Middle frontal gyrus (tissue), 1 donor: ENCODE data around the gene GLP2R.

Experiments
- DNase-seq: peaks from one replicate; pipeline ENCODE4 v3.0.0-alpha.2; 2015; ENCODE audit warnings: low spot score; ENCODE audit errors: extremely low spot score

GLP2R gene

DNA sequence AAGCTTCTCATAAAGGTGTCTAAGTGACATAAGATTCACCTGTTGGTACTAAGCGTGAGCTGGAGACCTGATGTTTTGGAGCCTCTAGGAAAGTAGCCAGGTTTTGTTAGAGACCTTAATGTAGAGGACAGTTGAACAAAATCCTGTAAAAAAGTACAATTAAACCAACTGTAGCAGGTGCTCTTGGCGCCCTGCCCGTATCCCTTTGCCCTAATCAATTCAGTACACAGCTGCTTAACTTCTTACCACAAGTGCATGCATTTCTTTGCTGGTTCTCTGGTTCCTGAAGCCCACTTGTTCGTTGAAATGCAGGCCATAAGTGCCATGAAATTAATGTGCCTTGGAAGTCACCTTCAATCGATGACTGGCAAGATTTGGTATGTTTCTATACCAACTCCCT, 24.4 kb downstream of the GLP2R start:
- no peak for DNase-seq

DNA sequence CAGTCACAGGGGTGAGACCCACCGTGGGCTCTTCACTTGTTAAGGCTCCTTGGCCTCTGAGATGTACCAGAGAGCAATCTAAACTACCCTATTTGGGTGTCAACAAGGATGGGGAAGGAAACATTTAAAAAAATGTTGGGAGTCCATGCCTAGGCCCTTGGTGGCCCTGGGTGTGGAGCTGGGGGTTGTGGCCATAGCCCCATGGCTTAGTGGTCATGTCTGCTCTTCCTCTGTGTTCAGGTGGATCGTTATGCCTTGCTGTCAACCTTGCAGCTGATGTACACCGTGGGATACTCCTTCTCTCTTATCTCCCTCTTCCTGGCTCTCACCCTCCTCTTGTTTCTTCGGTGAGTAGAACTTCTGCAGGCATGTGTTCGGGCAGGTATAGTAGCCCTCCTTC, 28.5 kb downstream of the GLP2R start:
- no peak for DNase-seq

DNA sequence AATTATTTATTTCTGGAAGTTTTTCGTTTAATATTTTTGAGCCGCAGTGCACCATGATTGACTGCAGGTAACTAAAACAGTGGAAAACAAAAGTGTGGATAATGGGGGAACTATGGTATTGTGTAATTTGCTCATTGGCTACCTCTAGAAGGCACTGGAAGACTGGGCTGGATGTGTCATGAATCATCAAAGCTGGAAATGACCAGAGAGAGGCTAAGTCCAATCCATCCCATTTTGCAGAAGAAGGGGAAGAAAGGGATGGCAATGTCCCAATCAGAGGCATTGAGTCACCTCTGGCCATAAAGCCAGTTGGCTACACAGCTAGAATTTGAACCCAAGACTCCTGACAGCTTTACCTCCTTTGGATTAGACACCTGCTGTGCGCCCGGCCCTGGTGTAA, 29.3 kb downstream of the GLP2R start:
- no peak for DNase-seq

DNA sequence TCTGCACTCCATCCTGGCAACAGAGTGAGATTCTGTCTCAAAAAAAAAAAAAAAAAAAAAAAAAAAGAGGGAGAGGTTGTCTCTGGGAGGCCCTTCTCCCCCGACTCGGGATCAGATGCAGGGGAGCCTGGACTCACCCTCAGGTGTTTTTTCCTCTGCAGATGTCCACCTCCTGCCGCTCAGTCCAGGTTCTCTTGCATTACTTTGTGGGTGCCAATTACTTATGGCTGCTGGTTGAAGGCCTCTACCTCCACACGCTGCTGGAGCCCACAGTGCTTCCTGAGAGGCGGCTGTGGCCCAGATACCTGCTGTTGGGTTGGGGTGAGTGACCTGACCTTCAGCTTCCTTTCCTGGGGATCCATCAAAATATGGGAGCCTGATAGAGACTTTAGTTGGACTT, 34.1 kb downstream of the GLP2R start:
- no peak for DNase-seq

DNA sequence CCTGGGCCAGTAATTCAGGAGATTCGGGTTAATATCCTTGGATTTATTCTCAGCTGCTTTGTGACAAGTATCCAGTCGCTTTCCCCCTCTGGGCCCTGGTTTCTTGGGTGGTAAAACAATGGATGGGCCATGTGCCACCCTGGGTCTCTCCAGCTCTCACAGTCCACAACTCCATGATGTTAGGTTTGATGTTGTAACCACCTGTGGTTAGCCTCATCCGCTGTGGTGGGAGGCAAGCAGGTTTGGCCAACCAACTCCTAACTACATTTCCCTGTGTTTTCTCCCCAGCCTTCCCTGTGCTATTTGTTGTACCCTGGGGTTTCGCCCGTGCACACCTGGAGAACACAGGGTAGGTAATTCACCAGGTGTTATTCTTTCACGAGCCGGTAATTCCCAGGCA, 35.1 kb downstream of the GLP2R start:
- no peak for DNase-seq

DNA sequence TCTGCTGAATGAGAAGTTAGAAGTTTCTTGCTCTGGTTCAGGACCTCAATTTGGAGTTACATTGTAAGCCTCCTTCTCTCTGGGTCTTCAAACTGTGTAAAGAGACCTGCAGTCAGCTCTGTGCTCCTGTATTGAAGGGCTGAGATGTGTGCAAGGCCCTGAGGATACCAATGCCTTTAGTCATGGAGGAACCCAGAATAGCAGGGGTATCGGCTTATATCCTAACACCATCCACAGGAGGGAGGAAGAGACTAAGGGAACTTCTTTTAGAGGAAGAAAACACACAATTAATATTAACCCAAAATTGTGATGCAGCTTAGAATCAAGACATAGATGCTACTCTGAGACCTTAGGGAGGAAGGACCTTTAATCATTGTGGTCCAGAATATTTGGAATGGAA, 36.5 kb downstream of the GLP2R start:
- DNase-seq: no peak

DNA sequence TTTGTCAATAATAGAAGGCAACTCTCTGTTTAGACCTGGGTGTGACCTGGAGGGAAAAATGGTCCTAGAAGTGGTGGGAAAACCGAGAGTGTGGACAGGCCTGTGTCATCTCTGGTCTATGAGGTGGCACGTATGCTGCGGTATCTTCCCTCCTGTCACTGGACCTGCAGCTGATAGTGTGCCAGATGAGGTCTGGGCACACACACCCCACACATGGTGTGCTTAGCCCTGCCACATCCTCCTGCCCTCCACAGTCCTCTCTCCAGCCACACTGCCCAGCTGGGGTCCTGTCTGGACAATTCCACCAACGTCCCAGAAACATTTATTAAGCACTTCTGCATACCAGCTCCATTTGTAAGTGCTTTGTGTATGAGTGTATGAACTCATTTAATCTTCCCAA, 37.2 kb downstream of the GLP2R start:
- DNase-seq: no peak

DNA sequence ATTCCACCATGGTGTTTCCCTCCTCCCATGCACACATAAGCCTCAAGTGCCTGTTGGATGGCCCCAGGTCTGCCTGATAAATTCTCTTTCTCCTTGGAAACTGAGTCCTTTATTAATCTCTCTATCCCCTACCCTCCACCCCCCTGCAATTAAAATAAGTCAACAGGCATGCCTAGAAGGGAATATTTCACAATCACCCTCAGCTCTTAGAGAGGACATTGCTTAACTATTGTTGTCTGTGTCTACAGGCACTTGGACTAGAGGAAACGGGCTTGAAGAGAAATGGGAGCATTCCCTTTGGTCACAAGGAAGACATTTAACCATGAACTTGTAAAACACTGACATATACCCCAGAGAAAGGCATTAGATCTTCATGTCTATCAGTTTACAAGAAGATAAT, 39.9 kb downstream of the GLP2R start:
- DNase-seq: no peak

DNA sequence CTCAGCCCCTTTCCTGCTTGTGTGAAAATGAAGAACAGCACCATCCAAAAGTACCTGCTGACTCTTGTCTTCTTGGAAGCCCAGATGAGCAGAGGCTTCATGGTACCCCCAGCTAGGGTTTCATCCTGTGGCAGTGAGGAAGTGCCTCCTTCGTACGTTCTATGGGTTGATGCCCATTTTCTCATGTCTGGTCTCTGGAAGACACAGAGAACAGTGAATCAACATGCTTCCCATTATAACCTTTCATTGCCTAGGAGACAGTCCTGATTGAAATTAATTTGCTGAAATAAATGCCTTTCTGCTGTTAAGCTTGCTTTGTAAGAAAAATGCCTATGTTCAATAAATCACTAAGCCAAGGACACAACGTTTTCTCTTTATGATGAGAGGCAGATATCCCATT, 42.8 kb downstream of the GLP2R start:
- no peak for DNase-seq

DNA sequence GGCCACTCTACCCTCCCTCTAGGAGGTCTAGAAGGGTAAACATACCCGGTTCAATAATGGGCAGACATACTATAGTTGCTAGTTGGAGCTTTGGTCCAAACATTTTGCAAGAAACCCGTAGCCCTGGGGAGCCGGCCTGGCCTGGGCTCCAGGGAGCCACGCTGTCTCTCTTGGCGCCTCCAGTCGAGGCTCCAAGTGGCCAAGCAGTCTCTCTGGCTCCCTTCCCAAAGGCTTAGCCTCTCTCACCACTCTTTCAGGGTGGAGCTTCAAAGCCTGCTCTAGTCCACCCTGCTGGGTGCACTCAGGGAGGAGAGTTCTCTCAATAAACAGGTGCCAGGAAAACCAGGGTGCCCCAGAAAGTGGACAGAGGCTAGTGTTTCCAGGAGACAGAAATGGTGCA, 47.1 kb downstream of the GLP2R start:
- DNase-seq: no peak

DNA sequence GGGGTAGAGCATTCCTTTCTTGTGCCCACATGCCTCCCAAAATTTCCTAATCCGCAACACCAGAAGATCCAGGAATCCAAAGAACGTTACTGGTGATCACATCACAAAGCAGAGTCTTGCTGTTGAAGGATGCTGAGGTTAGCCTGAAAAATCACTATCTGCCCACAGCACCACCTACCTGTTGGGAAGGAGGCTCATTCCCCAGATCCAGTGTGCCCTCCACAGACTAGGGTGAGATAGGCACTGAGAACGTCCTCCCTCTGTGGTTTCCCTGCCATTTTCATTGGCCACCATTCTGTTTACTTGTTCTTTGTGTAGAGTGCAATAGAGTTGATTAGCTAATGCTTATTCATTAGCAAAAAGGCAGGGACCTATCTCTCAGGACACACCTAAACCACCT, 49.0 kb downstream of the GLP2R start:
- no peak for DNase-seq

DNA sequence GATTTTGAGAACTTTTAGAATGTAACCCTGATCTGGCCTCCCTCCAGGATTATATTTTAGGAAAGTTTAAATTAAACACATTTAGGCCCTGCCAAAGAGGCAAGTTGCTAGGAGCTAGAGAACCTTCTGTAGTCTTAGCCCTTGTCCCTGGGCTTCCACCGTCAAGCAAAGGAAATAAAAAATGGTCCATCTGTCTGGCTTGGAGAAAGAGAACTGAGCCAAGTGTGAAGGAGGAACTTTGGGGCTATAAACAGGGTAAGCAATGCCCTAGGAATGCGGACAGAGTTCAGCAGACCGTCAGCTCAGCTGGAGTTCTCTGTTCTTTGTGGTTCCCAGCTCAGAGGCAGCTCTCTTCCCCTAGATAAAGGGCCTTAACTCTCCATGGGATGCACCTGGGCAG, 49.7 kb downstream of the GLP2R start:
- DNase-seq: peak; percentile 44

DNA sequence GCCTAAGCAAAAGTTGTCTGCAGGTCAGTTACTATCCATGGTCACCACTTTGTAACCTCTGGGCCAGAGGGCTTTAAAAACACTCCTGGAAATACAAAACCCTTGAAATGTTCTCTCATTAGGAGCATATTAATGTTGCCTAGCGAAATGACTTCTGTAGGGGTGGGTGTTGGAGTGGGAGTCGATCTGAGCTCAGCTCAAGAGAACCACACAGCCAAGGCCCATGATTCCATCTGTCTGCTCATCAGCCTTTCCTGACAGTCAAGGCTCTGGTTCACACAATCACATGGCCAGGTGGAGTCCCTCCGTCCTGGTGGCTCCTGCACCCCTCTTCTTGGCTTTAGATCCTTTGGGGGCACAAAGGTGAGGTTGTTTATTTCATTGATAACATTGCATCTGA, 52.6 kb downstream of the GLP2R start:
- no peak for DNase-seq

DNA sequence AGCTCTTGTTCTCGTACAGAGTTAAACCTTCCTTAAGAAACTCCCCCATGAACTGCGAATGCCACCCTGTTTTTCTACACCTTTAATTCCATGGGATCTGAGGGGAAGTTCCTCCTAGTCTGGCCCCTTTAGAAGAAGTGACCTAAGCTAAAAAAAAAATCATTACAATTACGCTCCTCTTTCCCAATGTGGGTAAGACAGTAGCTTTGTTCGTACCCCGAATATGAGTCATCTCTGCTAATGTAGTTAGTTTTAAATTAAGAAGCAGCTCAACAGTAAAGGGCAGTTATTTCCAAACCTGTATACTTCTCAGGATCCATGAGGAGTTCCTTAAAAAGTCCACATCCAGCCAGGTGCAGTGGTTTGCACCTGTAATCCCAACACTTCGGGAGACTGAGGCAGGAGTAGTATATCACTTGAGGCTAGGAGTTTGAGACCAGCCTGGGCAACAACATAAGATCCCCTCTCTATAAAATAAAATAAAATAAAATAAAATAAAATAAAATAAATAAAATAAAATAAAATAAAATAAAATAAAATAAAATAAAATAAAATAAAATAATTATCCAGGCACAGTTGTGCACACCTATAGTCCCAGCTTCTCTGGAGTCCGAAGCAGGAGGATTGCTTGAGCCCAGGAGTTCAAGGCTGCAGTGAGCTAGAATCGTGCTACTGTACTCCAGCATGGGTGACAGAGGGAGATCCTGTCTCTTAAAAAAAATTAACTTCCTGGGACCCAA, 53.2 kb downstream of the GLP2R start:
- DNase-seq: no peak

DNA sequence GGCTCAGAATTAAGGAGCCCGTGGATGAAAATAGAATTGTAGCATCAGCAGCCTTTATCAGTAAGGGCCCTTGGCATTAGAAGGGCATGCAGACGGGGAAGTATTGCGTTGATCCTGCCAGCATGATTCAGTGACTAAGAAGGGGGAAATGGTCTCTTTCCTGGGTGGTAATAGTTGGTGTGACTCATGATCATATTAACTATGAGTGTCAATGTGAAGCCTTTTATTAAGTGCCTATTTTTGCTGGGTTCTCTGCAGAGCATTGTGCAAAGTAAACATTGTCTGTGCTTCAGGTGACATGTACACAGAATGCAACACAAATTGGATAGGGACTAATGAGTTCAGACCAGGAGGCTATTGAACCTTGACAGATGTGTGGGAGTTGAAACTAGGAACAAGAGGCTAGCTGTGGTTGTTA, 54.9 kb downstream of the GLP2R start:
- DNase-seq: no peak

DNA sequence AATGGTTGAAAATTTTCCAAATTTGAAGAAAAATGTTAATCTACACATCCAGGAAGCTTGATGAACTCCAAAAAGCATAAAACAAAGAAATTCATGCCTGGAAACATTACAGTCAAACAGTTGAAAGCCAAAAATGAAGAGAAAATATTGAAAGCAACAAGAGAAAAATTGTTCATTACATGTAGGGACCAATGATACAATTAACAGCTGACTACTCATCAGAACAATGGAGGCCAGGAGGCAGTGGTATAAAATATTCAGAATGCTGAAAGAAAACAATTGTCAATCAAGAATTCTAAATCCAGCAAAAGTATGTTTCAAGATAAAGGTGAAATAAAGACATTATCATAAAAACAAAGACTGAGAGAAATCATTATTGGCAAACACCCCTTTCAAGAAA, 57.7 kb downstream of the GLP2R start:
- DNase-seq: no peak

DNA sequence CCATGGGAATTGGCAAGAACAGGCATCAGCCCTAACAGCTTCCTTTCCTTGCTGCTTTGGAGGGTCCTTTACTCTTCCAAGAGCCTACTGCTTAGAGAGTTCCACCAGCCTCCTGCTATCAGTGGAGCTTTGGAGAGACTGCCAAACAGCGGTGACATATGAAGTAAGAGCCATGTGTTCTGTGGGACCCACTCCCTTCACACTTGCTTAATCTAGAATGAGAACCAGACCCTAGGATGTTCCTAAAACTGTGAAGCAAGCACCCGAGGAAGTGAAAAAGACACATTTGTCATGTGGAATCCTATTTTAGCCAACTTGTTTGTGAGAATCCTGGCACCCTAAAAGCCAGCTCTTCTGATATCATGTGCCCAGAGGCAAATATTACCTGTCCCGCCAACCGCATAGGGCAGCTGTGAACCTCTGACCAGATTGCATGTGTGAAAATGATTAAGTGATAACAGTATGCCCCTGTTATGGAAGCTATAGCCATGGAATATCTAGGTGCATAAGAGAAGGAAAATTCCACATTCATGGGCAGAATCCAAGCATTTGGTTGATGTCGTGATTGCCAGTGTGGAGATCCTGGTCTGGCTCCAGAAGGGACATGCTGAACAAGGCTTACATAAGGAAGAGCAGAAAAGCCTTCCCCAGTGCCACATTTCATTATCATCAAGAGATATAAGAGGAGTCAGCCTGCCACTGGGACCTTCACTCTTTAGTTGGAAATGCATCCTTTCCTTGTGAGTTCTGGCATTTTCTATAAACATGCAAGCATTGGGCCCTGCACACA, 60.6 kb downstream of the GLP2R start:
- DNase-seq: peak; percentile 36

DNA sequence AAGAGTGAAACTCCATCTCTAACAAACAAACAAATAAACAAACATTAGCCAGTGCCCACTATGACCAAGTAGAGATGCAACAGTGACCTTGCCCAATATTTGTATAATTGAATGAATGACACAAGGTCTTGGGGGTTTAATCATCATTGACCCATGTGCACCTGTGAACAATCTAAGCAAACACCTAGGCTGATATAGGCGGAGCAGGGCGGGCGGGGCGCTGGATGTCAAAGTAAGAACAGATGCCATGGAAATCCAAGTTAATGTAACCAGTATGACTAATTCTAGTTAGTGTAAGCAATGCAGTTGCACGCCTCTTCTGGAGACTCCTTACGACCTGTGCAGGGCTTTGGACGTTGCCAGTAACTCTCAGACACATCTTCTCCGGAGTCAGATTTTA, 61.8 kb downstream of the GLP2R start:
- no peak for DNase-seq

DNA sequence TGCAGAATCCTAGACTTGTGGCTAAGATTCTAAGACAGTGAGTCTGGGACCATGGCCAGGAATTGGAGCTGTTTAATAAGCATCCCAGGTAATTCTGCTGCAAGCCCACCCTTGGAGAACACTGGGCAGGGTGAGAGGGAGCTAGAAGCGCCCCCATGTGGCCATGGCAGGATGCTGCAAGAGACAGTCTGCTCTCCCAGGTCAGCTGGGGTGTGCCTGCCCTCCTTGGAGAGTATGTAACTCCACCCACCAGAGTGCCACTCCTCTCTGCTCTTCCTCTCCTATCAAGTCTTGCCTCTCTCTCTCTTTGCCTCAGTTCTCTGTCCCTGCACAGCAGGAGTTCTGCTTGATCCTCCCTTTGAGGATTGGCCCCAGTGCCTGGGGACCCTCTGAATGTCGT, 64.4 kb downstream of the GLP2R start:
- no peak for DNase-seq

DNA sequence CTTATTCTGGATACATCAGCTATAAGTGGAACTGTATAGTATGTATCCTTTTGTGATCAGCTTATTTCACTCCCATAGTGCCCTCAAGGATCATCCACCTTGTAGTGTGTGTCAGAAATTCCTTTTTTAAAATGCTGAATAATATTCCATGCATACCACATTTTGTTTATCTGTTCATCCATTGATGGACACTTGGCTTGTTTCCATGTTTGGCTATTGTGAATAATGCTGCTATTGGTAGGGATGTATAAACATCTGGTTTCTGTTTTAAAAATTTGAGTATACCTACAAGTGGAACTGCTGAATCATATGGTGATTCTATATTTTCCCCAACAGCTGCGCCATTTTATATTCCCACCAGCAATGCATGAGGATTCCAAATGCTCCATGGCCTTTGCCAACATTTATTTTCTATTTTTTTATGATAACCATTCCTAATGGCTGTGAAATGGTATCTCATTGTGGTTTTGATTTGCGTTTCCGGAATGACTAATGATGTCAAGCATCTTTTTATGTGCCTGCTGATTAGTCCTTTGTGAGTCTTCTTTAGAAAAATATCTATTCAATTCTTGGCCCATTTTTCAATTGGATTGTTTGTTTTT, 67.8 kb downstream of the GLP2R start:
- DNase-seq: no peak

DNA sequence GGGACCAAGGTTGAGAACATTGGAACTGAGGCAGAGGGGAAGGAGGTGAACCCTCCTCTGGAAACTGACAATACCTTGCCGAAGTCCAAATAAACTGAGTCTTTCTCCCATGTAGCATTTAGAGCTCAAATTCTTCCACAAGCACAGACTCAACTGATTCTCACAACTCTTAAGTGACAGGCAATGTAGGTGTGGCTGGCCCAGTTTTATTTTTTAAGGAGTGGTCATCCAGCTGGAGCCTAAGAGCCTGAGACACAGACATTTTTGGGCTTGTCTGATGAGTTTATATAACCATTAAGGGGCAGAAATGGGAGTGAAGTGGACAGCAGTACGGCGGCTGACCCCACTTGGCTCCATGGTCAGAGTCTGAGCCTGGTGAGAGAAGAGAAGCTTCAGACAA, 68.5 kb downstream of the GLP2R start:
- DNase-seq: no peak

DNA sequence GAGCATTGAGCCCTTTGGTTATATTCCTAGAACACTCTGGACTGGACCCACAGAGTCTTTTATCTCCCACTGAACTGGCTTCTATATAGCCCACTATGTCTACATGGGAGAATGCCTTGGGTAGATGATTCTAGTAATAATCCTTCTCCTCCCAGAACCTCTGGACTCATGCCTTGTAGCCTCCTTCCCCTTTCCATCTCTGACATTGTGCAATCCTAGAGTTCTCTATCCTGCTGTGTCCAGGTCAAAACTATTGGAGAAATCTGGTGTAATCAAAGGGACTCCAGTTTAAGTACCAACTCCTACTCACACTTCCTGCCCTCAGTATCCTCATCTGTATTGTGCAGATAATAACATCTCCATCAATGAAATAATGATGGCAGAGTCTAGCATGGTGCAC, 70.2 kb downstream of the GLP2R start:
- no peak for DNase-seq
